Retinal pigment epithelial cell (primary cell): ENCODE data around the gene CTU2.

Experiments
- DNase-seq: peaks from one replicate; pipeline ENCODE4 v3.0.0-alpha.2; 2010; ENCODE audit warnings: low read depth
- H3K4me3 ChIP-seq: 2 replicates; pipeline ENCODE4 v1.5.1; 2011; ENCODE audit warnings: mild to moderate bottlenecking, low read length, control low read depth, moderate library complexity
- CTCF ChIP-seq: conservative IDR thresholded peaks from 2 replicates; pipeline ENCODE4 v1.5.1; 2011; ENCODE audit warnings: low read depth, low read length, control low read depth, inconsistent platforms

Gene CTU2

GRCh38 chr16:88736088-88736487, 29.8 kb downstream of the CTU2 start:
- H3K4me3 ChIP-seq, result no peak overlapping the region
- no peak for TF ChIP-seq CTCF
- no peak for DNase-seq

GRCh38 chr16:88736496-88736895, 30.2 kb downstream of the CTU2 start:
- no peak for TF ChIP-seq CTCF
- H3K4me3 ChIP-seq, result no peak overlapping the region
- DNase-seq, result no peak

GRCh38 chr16:88737298-88738150, 31.2 kb downstream of the CTU2 start:
- no peak overlapping the region for H3K4me3 ChIP-seq
- DNase-seq, result no peak
- peak; percentile 78 for TF ChIP-seq CTCF

GRCh38 chr16:88738151-88739084, 32.1 kb downstream of the CTU2 start:
- DNase-seq, result no peak
- TF ChIP-seq CTCF, result no peak
- no peak overlapping the region for H3K4me3 ChIP-seq

- no peak for DNase-seq
These were observed 33.1 kb downstream of the CTU2 start for GRCh38 chr16:88739139-88739976.

More at GRCh38 chr16:88739139-88739976, 33.1 kb downstream of the CTU2 start:
- H3K4me3 ChIP-seq, result no peak overlapping the region
- TF ChIP-seq CTCF, result no peak
